ENCODE data around the gene DRAM2.
"Not testable (repeated sequence)": the region's sequence is repeated elsewhere in the genome, so short reads cannot be mapped to it uniquely, and the experiment has no call there.

Gene DRAM2

DNA sequence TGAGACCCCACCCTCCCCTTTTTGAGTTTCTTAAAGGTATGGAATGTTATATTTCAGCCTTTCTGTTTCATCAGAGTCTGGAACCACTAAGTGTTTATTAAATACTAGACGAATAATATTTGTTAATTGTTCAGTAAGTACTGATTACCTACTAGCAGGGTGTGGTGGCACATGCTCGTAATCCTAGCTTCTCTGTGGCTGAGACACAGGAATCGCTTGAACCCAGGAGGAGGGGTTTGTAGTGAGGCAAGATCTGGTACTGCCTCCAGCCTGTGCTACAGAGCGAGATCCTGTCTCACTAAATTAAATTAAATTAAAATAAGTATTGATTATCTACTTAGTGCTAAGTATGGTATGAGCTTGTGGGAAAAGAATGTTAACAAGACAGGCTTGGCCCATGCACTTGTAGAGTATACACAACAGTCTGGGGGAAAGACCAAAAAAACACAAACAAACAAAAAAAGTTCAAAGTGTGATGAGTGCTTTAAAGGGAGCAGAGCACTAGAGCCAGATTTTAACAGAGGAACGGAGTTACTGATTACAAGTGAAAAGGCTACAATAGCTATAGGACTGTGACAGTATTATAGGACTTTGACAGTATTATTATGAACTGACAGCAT is 2.6 kb upstream of the DRAM2 start:
- no peak for DNase-seq (ENCODE audit: low spot score)

DNA sequence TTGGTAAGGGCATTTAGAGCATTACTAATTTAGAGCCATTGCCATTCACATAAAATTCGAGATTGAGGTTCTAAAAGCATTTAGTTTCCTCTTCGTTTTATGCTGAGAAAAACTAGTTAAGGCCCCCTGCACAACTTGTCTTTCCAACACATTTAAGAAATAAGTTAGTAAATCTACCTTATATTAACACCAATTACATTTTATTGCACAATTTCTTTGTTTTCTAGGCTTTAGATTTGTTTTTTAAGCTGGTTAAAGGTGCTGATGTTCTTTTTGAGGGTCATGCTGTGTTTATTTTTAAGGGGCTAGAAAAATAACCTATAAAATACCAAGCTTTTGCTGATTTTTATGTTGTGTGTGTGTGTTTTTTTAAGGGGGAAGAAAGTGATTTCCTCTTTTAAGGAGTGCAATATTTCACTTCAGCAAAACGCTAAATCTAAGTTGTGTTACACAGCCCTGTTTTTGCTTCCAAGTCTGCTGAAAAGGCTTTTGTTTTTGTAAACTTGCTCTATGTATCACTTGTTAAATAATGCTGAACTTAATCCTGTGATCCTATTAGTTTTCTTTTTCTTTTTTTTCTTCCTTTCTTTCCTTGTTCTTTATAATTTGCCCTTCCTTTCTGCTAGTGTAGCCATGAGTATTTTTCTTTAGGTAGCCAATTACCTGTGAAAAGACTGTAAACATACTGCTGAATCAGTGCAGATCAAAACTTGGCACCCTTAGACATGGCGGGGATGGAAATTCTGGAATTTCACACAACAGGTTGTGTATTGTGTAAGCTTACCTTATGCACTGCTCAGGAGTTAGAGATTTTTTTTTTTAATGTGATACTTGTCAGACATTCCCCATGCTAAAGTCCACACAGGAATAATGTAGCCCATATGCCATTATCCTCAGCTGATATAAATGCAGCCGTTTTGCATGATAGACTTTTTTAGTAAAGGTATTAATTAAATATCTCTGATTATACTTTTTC is 1.6 kb upstream of the DRAM2 start:
- DNase-seq (ENCODE audit: low spot score): no peak

DNA sequence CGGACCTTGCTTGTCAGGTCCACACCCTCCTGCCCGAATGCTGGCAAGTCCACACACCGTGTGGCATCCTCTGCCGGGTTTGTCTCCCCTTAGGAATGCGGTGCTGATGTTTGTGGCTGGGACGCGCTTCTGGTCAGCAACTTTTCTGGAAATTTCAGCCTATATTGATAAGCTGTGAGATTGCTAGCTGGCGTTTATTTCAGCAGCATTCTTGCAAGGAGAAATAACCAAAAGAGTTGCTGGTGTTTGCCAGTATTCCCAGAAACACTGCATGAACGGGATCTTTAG is 731 bp upstream of the DRAM2 start:
- no peak for DNase-seq (ENCODE audit: low spot score)

DNA sequence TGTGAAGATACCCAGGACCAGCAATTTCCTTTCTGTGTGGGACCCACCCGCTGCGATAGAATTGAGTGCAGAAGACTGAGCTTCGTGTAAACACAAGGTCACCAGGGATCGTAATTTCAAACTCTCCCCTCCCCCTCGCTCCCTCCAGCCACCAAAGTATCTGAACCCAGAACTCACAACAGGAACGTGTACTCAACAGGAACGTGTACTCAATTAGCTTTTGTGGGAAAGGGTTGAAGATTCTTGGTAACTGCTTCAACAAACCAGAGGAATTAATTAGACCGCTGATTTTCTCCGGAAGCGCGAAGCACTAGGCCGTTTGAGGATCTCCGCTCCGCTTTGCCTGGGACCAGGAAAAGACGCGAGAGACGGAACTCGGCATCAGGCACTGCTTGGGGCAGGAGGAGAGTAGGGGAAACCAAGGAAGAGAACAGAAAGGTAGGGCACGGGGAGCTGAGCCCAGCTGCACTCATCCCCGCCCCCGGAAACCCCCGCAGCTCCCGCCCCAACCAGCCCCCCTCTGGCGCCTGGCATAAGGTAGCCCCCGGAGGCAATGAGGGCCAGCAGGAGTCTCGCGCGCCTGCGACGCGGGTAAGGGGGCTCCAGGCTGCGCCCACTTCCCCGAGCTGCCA is 453 bp downstream of the DRAM2 start:
- no peak for DNase-seq (ENCODE audit: low spot score)

DNA sequence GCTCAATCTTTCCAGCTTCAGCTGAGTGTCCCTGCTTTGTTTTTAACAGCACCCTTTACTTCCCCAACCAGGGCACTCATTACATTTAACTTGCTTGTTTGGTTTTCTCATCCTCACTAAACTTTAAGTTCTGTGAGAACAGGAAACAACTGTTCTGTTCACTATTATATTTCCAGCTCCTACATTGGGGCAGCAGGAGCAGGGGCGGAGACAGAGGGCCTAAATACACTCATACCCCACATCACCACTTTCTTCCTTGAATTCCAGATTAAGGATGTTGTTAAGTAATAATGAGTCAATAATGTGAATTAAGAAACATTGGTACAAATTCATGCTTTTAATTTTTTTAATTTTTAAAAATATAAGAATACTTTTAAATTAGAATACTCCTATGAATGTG is 6.0 kb downstream of the DRAM2 start:
- DNase-seq (ENCODE audit: low spot score): no peak

DNA sequence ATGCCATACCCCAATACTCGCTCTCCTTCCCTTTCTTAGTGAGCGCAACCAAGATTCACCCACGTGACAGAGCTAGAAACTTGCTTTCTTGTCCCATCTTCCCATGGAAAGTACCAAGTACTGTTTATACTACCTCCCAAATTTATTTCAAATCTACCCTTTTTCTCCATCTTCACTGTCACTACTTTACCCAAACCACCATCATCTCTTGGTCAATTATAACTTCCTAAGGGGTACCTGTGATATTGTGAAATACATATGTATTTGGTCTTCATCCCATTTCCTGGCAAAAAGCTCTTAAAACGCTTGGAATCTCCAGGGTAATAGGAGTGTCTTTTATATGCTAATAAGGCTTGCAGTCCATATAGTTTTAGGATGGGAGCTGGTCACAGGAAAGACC is 8.2 kb downstream of the DRAM2 start:
- no peak for DNase-seq (ENCODE audit: low spot score)

DNA sequence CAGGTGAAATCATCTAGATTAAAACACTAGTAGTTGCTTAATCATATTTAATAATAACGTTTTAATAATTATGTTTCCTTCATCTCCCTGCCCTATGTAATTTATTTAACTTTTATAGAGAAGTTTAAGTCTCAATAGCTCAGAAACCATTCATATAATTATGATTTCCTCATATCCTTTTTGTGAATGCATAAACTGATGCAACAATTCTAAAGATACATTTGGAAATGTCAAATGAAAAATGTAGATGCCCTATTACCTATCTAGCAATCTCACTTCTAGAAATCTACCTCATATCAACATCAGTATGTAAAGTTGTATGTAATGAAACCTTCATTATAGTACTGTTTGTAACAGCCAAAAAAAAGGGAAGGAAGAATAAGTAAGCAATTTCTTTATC is 10.5 kb downstream of the DRAM2 start:
- DNase-seq (ENCODE audit: low spot score): no peak

DNA sequence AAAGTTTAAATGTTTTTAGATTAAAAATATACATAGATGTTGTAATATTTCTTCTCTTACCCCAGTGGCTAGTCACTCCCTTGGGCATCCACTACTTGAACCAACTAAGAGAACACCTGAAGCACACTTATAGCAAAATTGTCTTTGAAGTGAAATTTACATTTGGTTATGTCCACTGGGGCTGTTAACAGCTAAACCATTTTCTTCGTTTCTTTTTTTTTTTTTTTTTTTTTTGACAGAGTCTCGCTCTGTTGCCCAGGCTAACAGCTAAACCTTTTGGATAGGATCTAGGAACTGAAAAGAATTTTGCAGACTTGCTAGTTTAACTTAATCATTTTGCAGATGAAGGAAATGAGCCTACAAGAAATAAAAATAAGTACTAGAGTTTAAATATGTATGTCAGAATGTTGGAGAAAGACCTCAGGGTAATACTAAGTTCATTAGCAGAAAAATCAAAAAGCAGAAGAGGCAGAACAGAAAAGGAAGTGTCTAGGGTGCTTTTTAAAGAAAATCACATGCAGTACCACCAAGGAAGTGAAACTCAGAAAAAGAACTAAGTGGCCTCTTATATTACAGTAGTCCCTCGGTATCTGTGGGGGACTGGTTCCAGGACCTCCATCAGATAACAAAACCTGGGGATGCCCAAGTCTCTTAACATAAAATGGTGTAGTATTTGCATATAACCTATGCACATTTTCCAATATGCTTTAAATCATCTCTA is 11.8 kb downstream of the DRAM2 start:
- DNase-seq (ENCODE audit: low spot score): no peak

DNA sequence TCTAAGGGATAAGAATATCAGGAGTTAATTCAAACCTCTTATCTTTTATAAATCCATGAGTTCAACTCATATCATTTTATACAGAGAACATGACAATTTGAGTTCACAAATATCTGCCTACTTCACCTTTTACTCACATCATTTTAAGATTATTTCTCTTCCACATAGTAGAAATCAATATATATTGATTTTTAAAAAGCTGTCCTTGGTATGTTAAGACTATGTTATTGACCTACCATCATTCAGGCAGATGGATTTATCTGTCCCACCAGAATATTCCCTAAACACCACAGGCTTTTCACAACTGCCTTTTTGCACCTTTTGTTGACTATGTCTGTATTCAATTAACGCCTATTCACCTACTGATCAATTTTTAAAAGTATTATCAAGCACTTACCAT is 13.5 kb downstream of the DRAM2 start:
- no peak for DNase-seq (ENCODE audit: low spot score)

DNA sequence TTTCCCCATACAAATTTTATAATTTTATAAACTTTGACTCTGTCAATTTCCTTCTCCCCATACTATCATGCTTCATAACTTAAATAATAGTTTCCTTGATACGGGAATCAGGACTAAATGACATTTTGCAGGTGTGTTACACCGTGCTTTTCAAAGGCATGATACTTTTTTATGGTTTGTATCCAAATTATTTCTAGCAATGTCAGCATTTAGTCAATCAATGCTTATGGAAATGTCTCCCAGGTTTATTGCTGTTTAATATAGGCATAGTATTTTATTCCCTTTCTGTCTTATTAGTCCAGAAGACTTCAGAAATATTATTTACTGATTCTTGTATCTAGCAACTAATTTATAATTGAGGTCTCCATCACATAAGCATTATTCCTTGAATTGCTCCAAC is 23.4 kb downstream of the DRAM2 start:
- DNase-seq (ENCODE audit: low spot score): no peak

DNA sequence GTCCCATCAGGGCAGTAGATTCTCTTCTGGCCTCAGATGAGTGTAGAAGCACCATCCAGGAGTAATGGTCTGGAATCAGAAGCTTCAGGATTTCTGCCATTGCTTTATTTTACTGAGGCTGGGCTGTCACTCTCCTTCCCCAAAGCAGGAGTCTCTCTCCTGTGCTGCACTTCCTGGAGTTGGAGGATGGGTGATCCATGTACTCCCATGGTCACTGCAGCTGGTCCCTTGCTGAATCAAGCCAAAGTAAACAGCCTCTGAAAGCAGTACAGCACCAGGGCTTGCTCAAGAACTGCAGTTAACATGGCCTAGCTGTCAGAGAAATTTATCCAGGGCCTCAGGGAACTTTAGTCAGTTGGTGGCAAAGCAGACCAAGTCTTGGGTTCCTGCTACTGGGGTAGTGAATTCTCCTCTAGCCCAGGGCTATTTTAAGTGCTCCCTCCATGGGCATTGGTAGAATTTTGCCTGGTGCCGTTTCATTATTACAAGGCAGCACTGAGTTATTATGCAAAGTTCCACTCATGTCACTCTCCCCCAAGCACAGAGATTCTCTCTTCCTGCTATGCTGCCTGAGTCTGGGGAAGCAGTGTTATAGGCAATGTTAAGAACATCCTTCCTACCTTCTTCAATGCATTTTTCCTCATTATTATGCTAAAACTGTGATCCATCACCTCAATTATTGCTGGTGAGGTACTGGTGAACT is 29.5 kb downstream of the DRAM2 start:
- no peak for DNase-seq (ENCODE audit: low spot score)

DNA sequence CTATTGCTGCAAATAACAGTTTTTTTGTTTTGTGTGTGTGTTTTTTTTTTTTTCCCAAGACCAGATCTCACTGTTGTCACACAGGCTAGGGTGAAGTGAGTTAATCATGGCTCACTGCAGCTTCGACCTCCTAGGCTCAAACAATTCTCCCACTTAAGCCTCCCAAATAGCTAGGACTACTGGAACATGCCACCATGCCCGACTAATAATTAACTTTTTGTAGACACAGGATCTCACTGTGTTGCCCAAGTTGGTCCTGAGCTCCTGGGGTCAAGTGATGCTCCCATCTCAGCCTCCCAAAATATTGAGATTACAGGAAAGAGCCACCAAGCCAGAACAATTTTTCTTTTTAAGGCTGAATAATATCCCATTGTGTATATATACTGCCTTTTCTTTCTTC is 34.9 kb downstream of the DRAM2 start:
- DNase-seq (ENCODE audit: low spot score): no peak

DNA sequence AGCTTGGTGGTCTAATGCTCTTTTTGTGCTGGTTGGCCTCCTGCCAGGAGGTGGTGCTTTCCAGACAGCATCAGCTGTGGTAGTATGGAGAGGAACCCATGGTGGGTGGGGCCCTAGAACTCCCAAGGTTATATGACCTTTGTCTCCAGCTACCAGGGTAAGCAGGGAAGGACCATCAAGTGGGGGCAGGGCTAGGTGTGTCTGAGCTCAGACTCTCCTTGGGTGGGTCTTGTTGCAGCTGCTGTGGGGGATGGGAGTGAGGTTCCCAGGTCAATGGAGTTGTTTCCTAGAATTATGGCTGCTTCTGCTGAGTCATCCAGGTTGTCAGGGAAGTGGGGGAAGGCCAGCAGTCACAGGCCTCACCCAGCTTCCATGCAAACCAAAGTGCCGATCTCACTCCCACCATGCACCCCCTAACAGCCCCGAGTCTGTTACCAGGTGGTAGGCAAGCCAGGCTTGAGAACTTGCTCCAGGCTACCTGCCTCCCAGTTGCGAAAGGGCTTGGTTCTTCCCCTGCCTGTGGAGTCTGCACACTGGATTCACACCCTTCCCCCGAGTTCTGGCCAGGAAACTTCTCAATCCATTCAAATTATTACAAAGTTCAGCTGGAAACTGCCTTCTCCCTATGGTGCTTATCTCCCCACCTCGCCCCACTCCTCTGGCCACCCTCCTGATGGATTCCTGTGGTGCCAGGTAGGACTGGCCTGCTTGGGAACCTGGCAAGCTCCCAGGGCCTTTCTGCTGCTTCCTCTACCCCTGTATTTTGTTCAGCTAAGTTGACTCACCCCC is 37.8 kb downstream of the DRAM2 start:
- DNase-seq (ENCODE audit: low spot score): no peak

DNA sequence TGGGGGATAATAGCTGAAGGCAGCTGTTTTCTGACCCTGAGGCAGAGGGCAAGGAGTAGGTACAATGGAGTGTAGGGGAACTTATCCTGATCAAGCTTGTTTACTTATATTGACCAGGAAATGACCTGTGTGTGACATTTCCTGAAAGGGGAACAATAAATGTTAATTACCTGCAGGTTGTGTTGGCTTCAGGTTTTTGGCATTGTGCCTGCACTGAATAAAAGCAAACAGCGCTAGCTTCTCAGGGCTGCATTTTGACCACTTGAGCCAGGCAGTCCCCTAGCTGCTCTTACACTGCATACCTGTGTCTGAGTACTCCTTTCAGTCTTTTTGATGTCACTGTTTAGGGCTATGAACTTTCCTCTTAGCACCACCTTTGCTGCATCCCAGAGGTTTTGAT is 40.6 kb downstream of the DRAM2 start:
- DNase-seq (ENCODE audit: low spot score): no peak

DNA sequence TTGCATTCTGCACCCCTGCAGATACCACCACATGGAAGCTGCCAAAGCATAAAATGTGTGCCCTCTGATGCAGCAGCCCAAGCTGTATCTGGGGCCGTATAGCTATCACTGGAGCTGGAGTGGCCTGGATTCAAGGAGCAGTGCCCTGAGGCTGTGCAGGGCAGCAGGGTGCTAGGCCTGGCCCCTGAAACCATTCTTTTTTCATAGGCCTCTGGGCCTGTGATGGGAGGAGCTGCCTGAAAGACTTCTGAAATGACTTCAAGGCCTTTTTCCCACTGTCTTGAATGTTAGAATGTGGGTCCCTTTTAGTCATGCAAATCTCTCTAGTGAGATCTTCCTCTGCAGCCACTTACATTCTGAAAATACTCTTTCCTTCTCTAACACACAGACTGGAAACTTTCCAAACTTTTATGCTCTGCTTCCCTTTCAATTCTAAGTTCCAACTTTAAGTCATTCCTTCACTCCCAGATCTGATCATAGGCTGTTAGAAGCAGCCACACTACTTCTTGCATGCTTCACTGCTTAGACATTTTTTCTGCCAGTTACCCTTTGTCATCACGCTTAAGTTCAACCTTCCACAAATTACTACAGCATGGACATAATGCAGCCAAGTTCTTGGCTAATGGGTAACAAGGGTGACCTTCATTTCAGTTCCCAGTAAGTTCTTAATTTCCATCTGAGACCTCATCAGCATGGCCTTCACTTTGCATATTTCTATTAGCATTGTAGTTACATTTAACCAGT is 42.4 kb downstream of the DRAM2 start:
- DNase-seq (ENCODE audit: low spot score): no peak

DNA sequence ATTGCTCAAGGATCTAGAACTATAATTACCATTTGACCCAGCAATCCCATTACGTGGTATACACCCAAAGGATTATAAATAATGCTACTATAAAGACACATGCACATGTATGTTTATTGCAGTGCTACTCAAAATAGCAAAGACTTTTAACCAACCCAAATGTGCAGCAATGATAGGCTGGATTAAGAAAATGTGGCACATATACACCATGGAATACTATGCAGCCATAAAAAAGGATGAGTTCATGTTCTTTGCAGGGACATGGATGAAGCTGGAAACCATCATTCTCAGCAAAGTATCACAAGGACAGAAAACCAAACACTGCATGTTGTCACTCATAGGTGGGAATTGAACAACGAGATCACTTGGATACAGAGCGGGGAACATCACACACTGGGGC is 44.5 kb downstream of the DRAM2 start:
- DNase-seq (ENCODE audit: low spot score): not testable (repeated sequence)

DNA sequence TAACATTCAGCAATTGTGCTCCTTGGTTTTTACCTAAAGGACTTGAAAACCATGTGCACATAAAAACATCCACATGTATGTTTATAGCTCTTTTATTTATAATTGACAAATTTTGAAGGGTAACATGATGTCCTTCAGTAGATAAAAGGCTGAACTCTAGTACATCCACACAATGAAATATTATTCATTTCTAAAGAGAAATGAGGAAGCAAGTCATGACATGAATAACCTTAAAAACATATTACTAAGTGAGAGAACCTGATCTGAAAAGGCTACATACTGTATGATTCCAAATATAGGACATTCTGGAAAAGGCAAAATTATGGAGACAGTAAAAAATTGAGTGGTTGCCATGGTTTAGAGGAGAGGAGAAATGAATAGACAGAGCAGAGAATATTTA is 50.3 kb downstream of the DRAM2 start:
- DNase-seq (ENCODE audit: low spot score): no peak

DNA sequence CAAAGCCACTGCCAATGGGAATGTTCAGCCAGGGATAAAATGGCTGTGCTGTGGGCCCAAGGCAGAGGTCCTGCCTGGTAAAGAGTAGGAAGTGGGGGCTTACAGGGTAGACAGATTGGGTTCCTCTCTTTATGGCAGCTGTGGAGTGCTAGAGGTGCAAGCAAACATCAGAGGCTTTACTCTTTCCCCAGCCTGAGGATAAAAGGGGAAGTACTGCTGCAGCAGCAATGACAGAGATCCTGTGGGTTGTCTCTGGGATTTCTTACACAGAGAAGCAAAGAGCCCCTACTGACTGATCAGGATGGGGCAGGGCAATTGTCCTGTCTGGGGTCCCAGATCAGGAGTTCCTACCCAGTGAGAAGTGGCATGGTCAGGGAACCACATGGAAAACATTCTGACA is 54.2 kb downstream of the DRAM2 start:
- no peak for DNase-seq (ENCODE audit: low spot score)

DNA sequence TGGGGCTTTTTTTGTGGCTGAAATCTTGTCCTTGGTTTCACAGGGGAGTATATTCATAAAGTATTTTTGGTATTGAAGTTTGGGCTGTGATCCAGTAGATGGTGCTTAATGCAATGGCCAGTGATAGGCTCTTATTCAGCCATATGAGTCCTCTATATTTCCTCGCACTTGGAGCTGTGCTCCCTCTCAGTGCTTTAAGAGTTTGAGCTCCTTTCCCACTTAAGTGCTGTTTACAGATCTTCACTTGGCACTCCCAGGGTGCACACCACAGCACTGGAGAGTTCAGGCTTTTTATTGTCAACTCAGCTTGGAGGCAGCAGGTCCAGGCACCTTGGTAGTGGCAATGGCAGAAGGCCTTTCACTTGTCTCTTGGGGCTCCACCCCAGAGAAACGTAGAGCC is 54.9 kb downstream of the DRAM2 start:
- no peak for DNase-seq (ENCODE audit: low spot score)

DNA sequence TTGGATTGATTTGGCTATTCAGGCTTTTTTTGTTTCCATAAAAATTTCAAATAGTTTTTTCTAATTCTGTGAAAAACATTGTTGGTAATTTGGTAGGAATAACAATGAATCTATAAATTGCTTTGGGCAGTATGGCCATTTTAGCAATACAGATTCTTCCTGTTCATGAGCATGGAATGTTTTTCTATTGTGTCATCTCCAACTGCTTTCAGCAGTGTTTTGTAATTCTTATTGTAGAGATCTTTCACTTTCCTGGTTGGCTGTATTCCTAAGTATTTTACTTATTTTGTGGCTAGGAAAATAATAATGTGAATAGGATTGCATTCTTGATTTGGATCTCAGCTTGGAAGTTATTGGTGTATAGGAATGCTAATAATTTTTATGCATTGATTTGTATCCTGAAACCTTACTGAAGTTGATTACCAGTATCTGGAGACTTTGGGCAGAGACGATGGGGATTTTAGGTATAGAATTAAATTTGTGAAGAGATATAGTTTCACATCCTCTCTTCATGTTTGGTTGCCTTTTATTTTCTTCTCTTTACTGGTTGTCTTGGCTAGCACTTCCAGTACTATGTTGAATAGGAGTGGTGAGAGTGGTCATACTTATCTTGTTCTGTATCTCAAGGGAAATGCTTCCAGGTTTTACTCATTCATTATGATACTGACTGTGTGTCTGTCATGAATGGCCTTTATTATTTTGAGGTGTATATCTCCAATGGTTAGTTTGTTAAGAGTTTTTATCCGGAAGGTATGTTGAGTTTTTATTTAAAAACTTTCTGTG is 57.3 kb downstream of the DRAM2 start:
- no peak for DNase-seq (ENCODE audit: low spot score)
